Mesenchymal stem cell (in vitro differentiated cells and primary cell): ENCODE measurements around the gene KCNG2.

ENCODE experiments used
- DNase-seq: peaks from one replicate; pipeline ENCODE4 v3.0.0-alpha.2; 2013
- H2AFZ ChIP-seq: one replicate; pipeline ENCODE4 v1.6.1; 2013; ENCODE audit warnings: low read depth, mild to moderate bottlenecking, control low read depth, inconsistent platforms, low read length, moderate library complexity
- H2AK5ac ChIP-seq: 2 replicates; pipeline ENCODE4 v1.6.1; 2013; ENCODE audit warnings: low read length, moderate library complexity, mild to moderate bottlenecking, inconsistent platforms; ENCODE audit not compliant: severe bottlenecking
- H2BK120ac ChIP-seq: one replicate; pipeline ENCODE4 v1.6.1; 2013; ENCODE audit warnings: low read depth, mild to moderate bottlenecking, inconsistent platforms, low read length, moderate library complexity
- H2BK12ac ChIP-seq, 2 experiments: one replicate each; pipeline ENCODE4 v1.6.1; 2013; ENCODE audit warnings: inconsistent platforms in 2 of 2, low read length in 2 of 2, mild to moderate bottlenecking in 2 of 2, moderate library complexity in 2 of 2, control low read depth in 1 of 2
- H2BK15ac ChIP-seq: one replicate; pipeline ENCODE4 v1.6.1; 2013; ENCODE audit warnings: mild to moderate bottlenecking, low read depth, inconsistent platforms; ENCODE audit not compliant: poor library complexity, severe bottlenecking
- H2BK5ac ChIP-seq: 2 replicates; pipeline ENCODE4 v1.6.1; 2013; ENCODE audit warnings: low read depth, mild to moderate bottlenecking, low read length, control low read depth, inconsistent platforms; ENCODE audit not compliant: poor library complexity, severe bottlenecking
- H3K14ac ChIP-seq, 2 experiments: one replicate each; pipeline ENCODE4 v1.6.1; 2013; ENCODE audit warnings: inconsistent platforms in 2 of 2, low read length in 2 of 2, control low read depth in 1 of 2, mild to moderate bottlenecking in 1 of 2, moderate library complexity in 1 of 2
- H3K18ac ChIP-seq, 2 experiments: one replicate each; pipeline ENCODE4 v1.6.1; 2013; ENCODE audit warnings: inconsistent platforms in 2 of 2, low read length in 2 of 2, control low read depth in 1 of 2, low read depth in 1 of 2, mild to moderate bottlenecking in 1 of 2
- H3K23ac ChIP-seq, 2 experiments: one replicate each; pipeline ENCODE4 v1.6.1; 2013; ENCODE audit warnings: inconsistent platforms in 2 of 2, low read length in 2 of 2, mild to moderate bottlenecking in 2 of 2, moderate library complexity in 2 of 2, control low read depth in 1 of 2
- H3K27ac ChIP-seq: 2 replicates; pipeline ENCODE4 v1.5.1; 2013; ENCODE audit warnings: mild to moderate bottlenecking, moderate library complexity, low read length, control low read depth, inconsistent platforms; ENCODE audit not compliant: poor library complexity, severe bottlenecking
- H3K27me3 ChIP-seq, 2 experiments: 2 replicates each; pipeline versions ENCODE4 v1.6.1 to v1.7.0; 2013; ENCODE audit warnings: low read length in 2 of 2, mild to moderate bottlenecking in 2 of 2, moderate library complexity in 2 of 2, control low read depth in 1 of 2, inconsistent platforms in 1 of 2; ENCODE audit not compliant: control insufficient read depth in 1 of 2, insufficient read depth in 1 of 2
- H3K36me3 ChIP-seq, 2 experiments: 2 replicates each; pipeline versions ENCODE4 v1.6.1 to v1.7.0; 2013; ENCODE audit warnings: low read length in 2 of 2, control low read depth in 1 of 2, inconsistent platforms in 1 of 2, low read depth in 1 of 2, mild to moderate bottlenecking in 1 of 2; ENCODE audit not compliant: insufficient read depth in 2 of 2, control insufficient read depth in 1 of 2
- H3K4ac ChIP-seq, 2 experiments: one replicate each; pipeline ENCODE4 v1.6.1; 2013; ENCODE audit warnings: inconsistent platforms in 2 of 2, low read length in 2 of 2, mild to moderate bottlenecking in 2 of 2, moderate library complexity in 2 of 2, control low read depth in 1 of 2, low read depth in 1 of 2
- H3K4me1 ChIP-seq: 2 replicates; pipeline ENCODE4 v1.6.1; 2013; ENCODE audit warnings: low read depth, low read length, control low read depth; ENCODE audit not compliant: control insufficient read depth, insufficient read depth
- H3K4me2 ChIP-seq: 2 replicates; pipeline ENCODE4 v1.6.1; 2013; ENCODE audit warnings: low read length, mild to moderate bottlenecking, inconsistent platforms; ENCODE audit not compliant: poor library complexity, severe bottlenecking
- H3K4me3 ChIP-seq, 2 experiments: 2 replicates each; pipeline versions ENCODE4 v1.5.1 to v1.7.0; 2013; ENCODE audit warnings: low read length in 2 of 2, mild to moderate bottlenecking in 2 of 2, control low read depth in 1 of 2, low read depth in 1 of 2; ENCODE audit not compliant: insufficient read depth in 1 of 2
- H3K79me1 ChIP-seq: replicated peaks from 2 replicates; pipeline ENCODE4 v1.6.1; 2013; ENCODE audit warnings: mild to moderate bottlenecking, control low read depth, low read length, inconsistent platforms; ENCODE audit not compliant: poor library complexity, severe bottlenecking
- H3K9ac ChIP-seq: 2 replicates; pipeline ENCODE4 v1.7.0; 2013; ENCODE audit warnings: mild to moderate bottlenecking, low read length, moderate library complexity
- H3K9me3 ChIP-seq: 2 replicates; pipeline ENCODE4 v1.7.0; 2013; ENCODE audit warnings: mild to moderate bottlenecking, low read length; ENCODE audit not compliant: control insufficient read depth
- H4K8ac ChIP-seq: one replicate; pipeline ENCODE4 v1.6.1; 2013; ENCODE audit warnings: inconsistent platforms, mild to moderate bottlenecking, low read length, moderate library complexity
- H4K91ac ChIP-seq: one replicate; pipeline ENCODE4 v1.6.1; 2013; ENCODE audit warnings: mild to moderate bottlenecking, low read length, inconsistent platforms
- WGBS: methylation state at CpG from one replicate; pipeline ENCODE4 v1.1.7; 2013; ENCODE audit warnings: mixed read lengths; 5-methylcytosine and 5-hydroxymethylcytosine counted together

Gene KCNG2

GRCh38 chr18:79924814-79925731 lies 127.3 kb downstream of the KCNG2 start:
- Histone ChIP-seq H2AFZ (no peak overlapping the region), H3K27me3 (no peaks in the 10 kb centered on the region), H4K8ac (peak overlapping the region; percentile 69), H3K9me3 (peaks cover 27% of the 10 kb centered on the region), H3K23ac (no peak overlapping the region), H3K18ac (no peak overlapping the region), H2BK5ac (no peak overlapping the region), H2BK12ac (no peak overlapping the region), H3K4me2 (no peak overlapping the region), H2AK5ac (no peak overlapping the region), H3K14ac (no peak overlapping the region), H2BK15ac (no peak overlapping the region), H3K36me3 (peaks cover 47 to 60% of the 10 kb centered on the region in 2 experiments), H3K79me1 (peaks cover 45% of the 10 kb centered on the region), H3K4ac (no peak overlapping the region), H2BK120ac (no peak overlapping the region), H3K4me3 (no peak overlapping the region), H3K4me1 (peaks cover 1% of the 10 kb centered on the region), H3K27ac (no peak overlapping the region), H3K9ac (no peak overlapping the region), H4K91ac (no peak overlapping the region)
- no peak for DNase-seq
- 97% methylated on average over 24 of the region's 25 CpGs for WGBS

GRCh38 chr18:79926306-79926705 lies 128.6 kb downstream of the KCNG2 start:
- Histone ChIP-seq H3K18ac (no peak overlapping the region), H2BK5ac (no peak overlapping the region), H4K91ac (no peak overlapping the region), H2AFZ (no peak overlapping the region), H3K9me3 (peaks cover 39% of the 10 kb centered on the region), H3K36me3 (peaks cover 52 to 60% of the 10 kb centered on the region in 2 experiments), H3K4me1 (peaks cover 1% of the 10 kb centered on the region), H3K27me3 (no peaks in the 10 kb centered on the region), H3K4me2 (no peak overlapping the region), H2BK120ac (no peak overlapping the region), H3K27ac (no peak overlapping the region), H3K14ac (no peak overlapping the region), H3K9ac (no peak overlapping the region), H2BK15ac (no peak overlapping the region), H3K4me3 (no peak overlapping the region), H3K4ac (no peak overlapping the region), H2BK12ac (no peak overlapping the region), H3K79me1 (peaks cover 45% of the 10 kb centered on the region), H4K8ac (no peak overlapping the region), H2AK5ac (no peak overlapping the region), H3K23ac (no peak overlapping the region)
- 93% methylated on average over 11 of the region's 11 CpGs for WGBS
- no peak for DNase-seq

- H3K14ac ChIP-seq = no peak overlapping the region
- H4K8ac ChIP-seq = no peak overlapping the region
- peaks cover 55 to 58% of the 10 kb centered on the region in 2 experiments for H3K36me3 ChIP-seq
- H3K27ac ChIP-seq = no peak overlapping the region
- H2BK120ac ChIP-seq = no peak overlapping the region
- H3K4me2 ChIP-seq = no peak overlapping the region
- H2AFZ ChIP-seq = no peak overlapping the region
- H3K79me1 ChIP-seq = peaks cover 48% of the 10 kb centered on the region
- H2BK15ac ChIP-seq = no peak overlapping the region
- no peaks in the 10 kb centered on the region for H3K27me3 ChIP-seq
- no peak for DNase-seq
- WGBS = 93% methylated on average over 21 of the region's 21 CpGs
- H3K9me3 ChIP-seq = peaks cover 44% of the 10 kb centered on the region
- no peak overlapping the region for H3K18ac ChIP-seq
- no peak overlapping the region for H2BK5ac ChIP-seq
- no peak overlapping the region for H3K23ac ChIP-seq
- H3K4ac ChIP-seq = no peak overlapping the region
- no peak overlapping the region for H3K9ac ChIP-seq
- H4K91ac ChIP-seq = no peak overlapping the region
- no peak overlapping the region for H2AK5ac ChIP-seq
- H3K4me3 ChIP-seq = no peak overlapping the region
- no peak overlapping the region for H2BK12ac ChIP-seq
- peaks cover 1% of the 10 kb centered on the region for H3K4me1 ChIP-seq
These were observed 129.2 kb downstream of the KCNG2 start for GRCh38 chr18:79926715-79927606.
